ENCODE results near the gene DPP6. TPM values are rescaled to one million over a fixed set of nuclear protein-coding genes. Genes with fewer than 3 reads are reported as not detected.

DPP6 gene
- total RNA-seq, 1 experiment from 2014 or later, result not detected

DNA sequence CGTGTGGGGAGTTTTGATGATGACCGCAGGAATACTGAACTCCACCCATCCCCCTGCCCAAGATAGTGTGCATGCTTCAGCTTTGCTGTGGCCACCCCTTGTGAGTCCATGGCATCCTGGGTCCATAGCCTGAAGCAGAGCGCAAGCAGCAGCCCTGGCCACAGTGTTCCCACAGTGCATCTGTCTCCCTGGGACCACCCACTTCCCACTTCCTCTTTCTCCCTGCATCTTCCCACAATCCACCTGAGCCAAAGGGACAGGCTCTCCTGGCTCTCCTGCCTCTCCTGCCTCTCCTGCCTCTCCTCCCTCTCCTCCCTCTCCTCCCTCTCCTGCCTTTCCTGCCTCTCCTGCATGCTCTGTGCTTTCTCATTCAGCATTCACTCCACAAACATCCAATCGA is 800.0 kb downstream of the DPP6 start:
- TF ChIP-seq, protein P1, sequence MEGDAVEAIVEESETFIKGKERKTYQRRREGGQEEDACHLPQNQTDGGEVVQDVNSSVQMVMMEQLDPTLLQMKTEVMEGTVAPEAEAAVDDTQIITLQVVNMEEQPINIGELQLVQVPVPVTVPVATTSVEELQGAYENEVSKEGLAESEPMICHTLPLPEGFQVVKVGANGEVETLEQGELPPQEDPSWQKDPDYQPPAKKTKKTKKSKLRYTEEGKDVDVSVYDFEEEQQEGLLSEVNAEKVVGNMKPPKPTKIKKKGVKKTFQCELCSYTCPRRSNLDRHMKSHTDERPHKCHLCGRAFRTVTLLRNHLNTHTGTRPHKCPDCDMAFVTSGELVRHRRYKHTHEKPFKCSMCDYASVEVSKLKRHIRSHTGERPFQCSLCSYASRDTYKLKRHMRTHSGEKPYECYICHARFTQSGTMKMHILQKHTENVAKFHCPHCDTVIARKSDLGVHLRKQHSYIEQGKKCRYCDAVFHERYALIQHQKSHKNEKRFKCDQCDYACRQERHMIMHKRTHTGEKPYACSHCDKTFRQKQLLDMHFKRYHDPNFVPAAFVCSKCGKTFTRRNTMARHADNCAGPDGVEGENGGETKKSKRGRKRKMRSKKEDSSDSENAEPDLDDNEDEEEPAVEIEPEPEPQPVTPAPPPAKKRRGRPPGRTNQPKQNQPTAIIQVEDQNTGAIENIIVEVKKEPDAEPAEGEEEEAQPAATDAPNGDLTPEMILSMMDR (conservative IDR thresholded peaks at IDR 0.05), result no peak
- TF ChIP-seq EZH2 (IDR thresholded peaks at IDR 0.05; ENCODE audit: low read depth), result no peak
- intact Hi-C loops (cut with micrococcal nuclease; ENCODE audit: unreplicated experiment), result no loop called here
- Histone ChIP-seq H3K4me2 (no peak overlapping the region), H3K79me2 (ENCODE audit: low read depth) (no peaks in the 10 kb centered on the region), H3K27ac (no peak overlapping the region), H2AFZ (no peak overlapping the region), H3K4me3 (no peak overlapping the region), H3K27me3 (ENCODE audit: insufficient read depth, low read depth) (peaks cover 94% of the 10 kb centered on the region), H3F3A (ENCODE audit: insufficient read depth, low read depth) (no peaks in the 10 kb centered on the region), H4K20me1 (ENCODE audit: insufficient read depth) (no peaks in the 10 kb centered on the region), H3K4me1 (replicated peaks; ENCODE audit: insufficient read depth) (no peaks in the 10 kb centered on the region), H3K9me3 (ENCODE audit: insufficient read depth, low read depth) (no peaks in the 10 kb centered on the region), H3K36me3 (ENCODE audit: low read depth) (no peaks in the 10 kb centered on the region), H3K9me2 (ENCODE audit: insufficient read depth) (no peaks in the 10 kb centered on the region)
- DNase-seq, result no peak
- POLR2A ChIA-PET (ENCODE audit: unreplicated experiment), result no interaction called here
- CTCF ChIA-PET, result no interaction called here
- BruUV-seq (replicated peaks), result no TSS peak

DNA sequence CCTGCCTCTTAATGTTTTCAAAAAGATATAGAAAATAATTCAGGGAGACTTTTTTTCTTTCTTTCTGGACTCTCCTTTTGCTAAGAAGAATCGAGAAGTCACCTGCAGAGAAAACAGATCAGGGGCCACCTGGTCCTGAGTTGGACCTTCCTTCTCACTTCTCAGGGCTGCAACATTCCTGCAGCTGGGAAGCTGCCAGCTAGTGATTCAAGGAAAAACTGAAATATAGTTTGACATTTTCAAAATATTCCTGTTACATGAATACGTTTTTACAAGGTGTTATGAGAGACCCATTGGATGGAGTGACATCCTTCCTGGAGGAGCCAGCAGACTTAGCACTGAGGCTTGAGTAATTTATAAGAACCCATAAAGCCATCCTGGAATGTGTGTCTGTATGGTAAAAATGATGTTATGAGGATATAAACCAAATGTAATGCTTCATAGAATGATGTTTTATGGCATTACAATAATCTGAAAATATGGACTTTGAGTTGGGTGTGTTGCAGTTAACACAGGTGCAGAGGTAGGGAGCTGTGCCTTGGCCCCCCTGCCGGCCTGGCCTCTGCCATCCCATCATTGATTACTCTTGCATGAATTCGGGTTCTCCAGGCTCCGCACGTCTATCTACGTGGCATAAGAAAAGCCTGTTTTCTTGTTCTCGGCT is 801.0 kb downstream of the DPP6 start:
- Histone ChIP-seq H3K79me2 (ENCODE audit: low read depth) (no peaks in the 10 kb centered on the region), H3K36me3 (ENCODE audit: low read depth) (no peaks in the 10 kb centered on the region), H3F3A (ENCODE audit: insufficient read depth, low read depth) (no peaks in the 10 kb centered on the region), H3K27me3 (ENCODE audit: insufficient read depth, low read depth) (peaks cover 95% of the 10 kb centered on the region), H3K4me3 (no peak overlapping the region), H2AFZ (no peak overlapping the region), H3K9me3 (ENCODE audit: insufficient read depth, low read depth) (no peaks in the 10 kb centered on the region), H3K9me2 (ENCODE audit: insufficient read depth) (no peaks in the 10 kb centered on the region), H3K27ac (no peak overlapping the region), H3K4me1 (replicated peaks; ENCODE audit: insufficient read depth) (no peaks in the 10 kb centered on the region), H4K20me1 (ENCODE audit: insufficient read depth) (no peaks in the 10 kb centered on the region), H3K4me2 (no peak overlapping the region)
- no peak for DNase-seq
- POLR2A ChIA-PET (ENCODE audit: unreplicated experiment), result no interaction called here
- CTCF ChIA-PET, result no interaction called here
- no TSS peak for BruUV-seq (replicated peaks)
- no peak for TF ChIP-seq EZH2 (IDR thresholded peaks at IDR 0.05; ENCODE audit: low read depth)
- TF ChIP-seq, protein P1 (conservative IDR thresholded peaks at IDR 0.05), result no peak
- intact Hi-C loops (cut with micrococcal nuclease; ENCODE audit: unreplicated experiment), result no loop called here

DNA sequence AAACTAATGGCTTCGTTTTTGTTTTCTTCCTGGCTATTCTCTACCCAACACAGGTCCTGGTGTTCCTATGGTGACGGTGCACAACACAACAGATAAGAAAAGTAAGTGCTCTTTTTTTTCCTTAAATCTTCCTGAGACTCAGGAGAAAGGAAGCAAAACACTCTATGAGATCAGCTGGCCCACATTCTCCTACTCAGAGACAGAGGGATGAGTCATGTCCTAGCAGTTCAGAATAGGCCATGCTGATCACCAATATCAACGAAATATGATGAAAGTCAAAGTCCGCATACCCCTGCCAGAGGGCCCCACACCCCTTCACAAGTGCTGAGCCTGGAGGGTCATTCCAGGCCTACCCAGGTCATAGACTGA is 801.5 kb downstream of the DPP6 start:
- BruUV-seq (replicated peaks), result no TSS peak
- ChIA-PET CTCF (no interaction called here), POLR2A (ENCODE audit: unreplicated experiment) (no interaction called here)
- H3K9me3 ChIP-seq (ENCODE audit: insufficient read depth, low read depth), result no peaks in the 10 kb centered on the region
- no peaks in the 10 kb centered on the region for H3K36me3 ChIP-seq (ENCODE audit: low read depth)
- no peaks in the 10 kb centered on the region for H3K4me1 ChIP-seq (replicated peaks; ENCODE audit: insufficient read depth)
- no peaks in the 10 kb centered on the region for H4K20me1 ChIP-seq (ENCODE audit: insufficient read depth)
- H3K79me2 ChIP-seq (ENCODE audit: low read depth), result no peaks in the 10 kb centered on the region
- DNase-seq, result no peak
- no peak overlapping the region for H3K4me2 ChIP-seq
- no peaks in the 10 kb centered on the region for H3K9me2 ChIP-seq (ENCODE audit: insufficient read depth)
- TF ChIP-seq, protein P1 (conservative IDR thresholded peaks at IDR 0.05), result no peak
- no peak overlapping the region for H3K27ac ChIP-seq
- H2AFZ ChIP-seq, result no peak overlapping the region
- H3K4me3 ChIP-seq, result no peak overlapping the region
- no peaks in the 10 kb centered on the region for H3F3A ChIP-seq (ENCODE audit: insufficient read depth, low read depth)
- intact Hi-C loops (cut with micrococcal nuclease; ENCODE audit: unreplicated experiment), result no loop called here
- peaks cover 95% of the 10 kb centered on the region for H3K27me3 ChIP-seq (ENCODE audit: insufficient read depth, low read depth)
